ENCODE results near the gene USP43. TPM values are rescaled to one million over a fixed set of nuclear protein-coding genes. Genes with fewer than 3 reads are reported as not detected.
"Not testable (repeated sequence)": the region's sequence is repeated elsewhere in the genome, so short reads cannot be mapped to it uniquely, and the experiment has no call there.

Gene USP43, protein sequence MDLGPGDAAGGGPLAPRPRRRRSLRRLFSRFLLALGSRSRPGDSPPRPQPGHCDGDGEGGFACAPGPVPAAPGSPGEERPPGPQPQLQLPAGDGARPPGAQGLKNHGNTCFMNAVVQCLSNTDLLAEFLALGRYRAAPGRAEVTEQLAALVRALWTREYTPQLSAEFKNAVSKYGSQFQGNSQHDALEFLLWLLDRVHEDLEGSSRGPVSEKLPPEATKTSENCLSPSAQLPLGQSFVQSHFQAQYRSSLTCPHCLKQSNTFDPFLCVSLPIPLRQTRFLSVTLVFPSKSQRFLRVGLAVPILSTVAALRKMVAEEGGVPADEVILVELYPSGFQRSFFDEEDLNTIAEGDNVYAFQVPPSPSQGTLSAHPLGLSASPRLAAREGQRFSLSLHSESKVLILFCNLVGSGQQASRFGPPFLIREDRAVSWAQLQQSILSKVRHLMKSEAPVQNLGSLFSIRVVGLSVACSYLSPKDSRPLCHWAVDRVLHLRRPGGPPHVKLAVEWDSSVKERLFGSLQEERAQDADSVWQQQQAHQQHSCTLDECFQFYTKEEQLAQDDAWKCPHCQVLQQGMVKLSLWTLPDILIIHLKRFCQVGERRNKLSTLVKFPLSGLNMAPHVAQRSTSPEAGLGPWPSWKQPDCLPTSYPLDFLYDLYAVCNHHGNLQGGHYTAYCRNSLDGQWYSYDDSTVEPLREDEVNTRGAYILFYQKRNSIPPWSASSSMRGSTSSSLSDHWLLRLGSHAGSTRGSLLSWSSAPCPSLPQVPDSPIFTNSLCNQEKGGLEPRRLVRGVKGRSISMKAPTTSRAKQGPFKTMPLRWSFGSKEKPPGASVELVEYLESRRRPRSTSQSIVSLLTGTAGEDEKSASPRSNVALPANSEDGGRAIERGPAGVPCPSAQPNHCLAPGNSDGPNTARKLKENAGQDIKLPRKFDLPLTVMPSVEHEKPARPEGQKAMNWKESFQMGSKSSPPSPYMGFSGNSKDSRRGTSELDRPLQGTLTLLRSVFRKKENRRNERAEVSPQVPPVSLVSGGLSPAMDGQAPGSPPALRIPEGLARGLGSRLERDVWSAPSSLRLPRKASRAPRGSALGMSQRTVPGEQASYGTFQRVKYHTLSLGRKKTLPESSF
- total RNA-seq: 10 to 100 TPM in 2 of 4 donors, 1 to 10 TPM in 2; 4.7 to 13.8 (median 10.1) TPM

DNA sequence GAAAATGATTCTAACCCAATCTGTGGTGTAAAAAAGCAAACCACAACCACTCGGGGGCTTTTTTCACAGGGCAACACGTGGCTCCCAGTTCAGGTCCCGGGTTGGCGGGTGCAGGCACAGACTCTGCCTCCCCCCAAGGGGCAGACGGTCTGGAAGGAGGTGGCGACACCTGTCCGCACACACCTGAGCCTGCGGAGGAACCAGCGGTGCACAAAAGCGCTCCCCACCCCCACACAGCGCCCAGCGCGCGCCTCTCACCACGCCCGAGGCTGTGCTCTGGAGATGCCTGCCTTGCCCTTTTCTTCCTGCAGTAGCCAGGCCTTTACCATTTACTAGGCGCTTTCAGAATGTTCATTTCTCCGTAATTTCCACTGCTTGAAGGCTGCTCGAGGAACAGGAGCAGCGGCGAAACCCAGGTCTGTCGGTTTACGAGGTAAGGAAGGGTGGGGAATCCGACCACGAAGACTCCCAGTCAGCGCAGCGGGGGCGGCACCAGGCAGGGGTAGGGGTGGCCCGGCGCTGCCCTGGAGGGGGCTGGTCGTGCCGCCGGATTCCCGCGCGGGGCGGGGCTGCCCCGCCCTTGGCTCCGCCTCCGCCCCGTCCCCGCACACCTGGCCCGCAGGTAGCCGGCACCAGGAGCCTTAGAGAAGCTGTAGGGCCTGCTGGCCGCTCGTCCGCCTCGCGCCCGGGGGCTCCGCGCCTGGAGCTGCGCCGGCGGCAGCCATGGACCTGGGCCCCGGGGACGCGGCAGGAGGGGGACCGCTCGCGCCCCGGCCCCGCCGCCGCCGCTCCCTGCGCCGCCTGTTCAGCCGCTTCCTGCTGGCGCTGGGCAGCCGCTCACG is at the start of gene USP43:
Gene USP43, plus strand, starts transcription at position 608 of the 842 bp plus-strand sequence. Its CDS starts 116 bp downstream, at position 724.
- H3K4me3 ChIP-seq: peak within 1 kb of the TSS; percentile 63 to 81 (median 78)
- intact Hi-C loops (cut with DNase I): no loop called here
- no peaks in the 10 kb centered on the region for H3K36me3 ChIP-seq
- TF ChIP-seq POLR2A (IDR thresholded peaks at IDR 0.05): peak in 3 of 4 donors; percentile 24 to 45 (median 38)
- TF ChIP-seq, protein P1, sequence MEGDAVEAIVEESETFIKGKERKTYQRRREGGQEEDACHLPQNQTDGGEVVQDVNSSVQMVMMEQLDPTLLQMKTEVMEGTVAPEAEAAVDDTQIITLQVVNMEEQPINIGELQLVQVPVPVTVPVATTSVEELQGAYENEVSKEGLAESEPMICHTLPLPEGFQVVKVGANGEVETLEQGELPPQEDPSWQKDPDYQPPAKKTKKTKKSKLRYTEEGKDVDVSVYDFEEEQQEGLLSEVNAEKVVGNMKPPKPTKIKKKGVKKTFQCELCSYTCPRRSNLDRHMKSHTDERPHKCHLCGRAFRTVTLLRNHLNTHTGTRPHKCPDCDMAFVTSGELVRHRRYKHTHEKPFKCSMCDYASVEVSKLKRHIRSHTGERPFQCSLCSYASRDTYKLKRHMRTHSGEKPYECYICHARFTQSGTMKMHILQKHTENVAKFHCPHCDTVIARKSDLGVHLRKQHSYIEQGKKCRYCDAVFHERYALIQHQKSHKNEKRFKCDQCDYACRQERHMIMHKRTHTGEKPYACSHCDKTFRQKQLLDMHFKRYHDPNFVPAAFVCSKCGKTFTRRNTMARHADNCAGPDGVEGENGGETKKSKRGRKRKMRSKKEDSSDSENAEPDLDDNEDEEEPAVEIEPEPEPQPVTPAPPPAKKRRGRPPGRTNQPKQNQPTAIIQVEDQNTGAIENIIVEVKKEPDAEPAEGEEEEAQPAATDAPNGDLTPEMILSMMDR (IDR thresholded peaks at IDR 0.05): no peak
- WGBS, 2 donors: 0 to 1% methylated on average over 3 to 14 of the region's 72 CpGs
- H3K4me1 ChIP-seq: peaks cover 0 to 38% (median 8%) of the 10 kb centered on the region in 3 donors
- peaks cover 0 to 4% (median 0%) of the 10 kb centered on the region in 3 donors for H3K9me3 ChIP-seq
- H3K27ac ChIP-seq: peak within 1 kb of the TSS; percentile 86 to 98 (median 91)
- H3K27me3 ChIP-seq: peaks cover 0 to 54% (median 0%) of the 10 kb centered on the region in 4 donors
- DNase-seq: no peak

DNA sequence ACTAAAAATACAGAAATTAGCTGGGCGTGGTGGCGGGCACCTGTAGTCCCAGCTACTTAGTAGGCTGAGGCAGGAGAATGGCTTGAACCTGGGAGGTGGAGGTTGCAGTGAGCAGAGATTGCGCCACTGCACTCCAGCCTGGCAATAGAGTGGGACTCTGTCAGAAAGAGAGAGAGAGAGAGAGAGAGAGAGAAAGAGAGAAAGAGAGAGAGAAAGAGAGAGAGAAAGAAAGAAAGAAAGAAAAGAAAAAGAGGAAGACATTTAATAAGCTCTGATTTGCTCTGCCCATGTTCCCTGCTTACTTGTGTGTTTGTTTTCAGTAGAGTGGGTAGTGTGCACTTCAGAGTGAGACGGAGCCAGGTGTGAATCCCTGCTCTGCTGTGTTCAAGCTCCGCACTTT is 47.7 kb upstream of the USP43 start:
- intact Hi-C loops (cut with DNase I); H3K27me3 ChIP-seq; H3K36me3 ChIP-seq; H3K27ac ChIP-seq; H3K4me1 ChIP-seq; H3K4me3 ChIP-seq; DNase-seq; H3K9me3 ChIP-seq: not testable (repeated sequence)
- WGBS, 2 donors: 91 to 93% methylated on average over 5 of the region's 5 CpGs

DNA sequence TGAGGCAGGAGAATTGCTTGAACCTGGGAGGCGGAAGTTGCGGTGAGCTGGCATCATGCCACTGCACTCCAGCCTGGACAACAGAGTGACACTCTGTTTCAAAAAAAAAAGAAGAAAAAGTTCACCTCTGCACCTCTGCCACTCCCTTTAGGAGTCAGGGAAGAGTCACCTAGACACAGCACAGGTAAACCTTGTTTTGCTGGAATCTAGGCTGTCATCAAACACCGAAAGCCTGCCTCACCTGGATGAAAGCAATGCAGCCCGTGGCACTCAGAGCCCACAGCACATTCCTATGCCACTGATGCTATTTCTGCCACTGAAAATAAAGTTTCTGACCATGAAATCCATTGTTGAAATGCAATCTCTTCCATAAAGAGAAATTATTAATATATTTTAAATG is 46.7 kb upstream of the USP43 start:
- Histone ChIP-seq H3K4me1 (no peaks in the 10 kb centered on the region), H3K36me3 (no peaks in the 10 kb centered on the region), H3K4me3 (no peak overlapping the region), H3K27me3 (no peaks in the 10 kb centered on the region), H3K9me3 (no peaks in the 10 kb centered on the region), H3K27ac (no peak overlapping the region)
- 65 to 77% methylated on average over 4 of the region's 4 CpGs for WGBS, 2 donors
- DNase-seq: no peak
- intact Hi-C loops (cut with DNase I): no loop called here
- TF ChIP-seq, protein P1 (IDR thresholded peaks at IDR 0.05): no peak
- no peak for TF ChIP-seq POLR2A (IDR thresholded peaks at IDR 0.05)

DNA sequence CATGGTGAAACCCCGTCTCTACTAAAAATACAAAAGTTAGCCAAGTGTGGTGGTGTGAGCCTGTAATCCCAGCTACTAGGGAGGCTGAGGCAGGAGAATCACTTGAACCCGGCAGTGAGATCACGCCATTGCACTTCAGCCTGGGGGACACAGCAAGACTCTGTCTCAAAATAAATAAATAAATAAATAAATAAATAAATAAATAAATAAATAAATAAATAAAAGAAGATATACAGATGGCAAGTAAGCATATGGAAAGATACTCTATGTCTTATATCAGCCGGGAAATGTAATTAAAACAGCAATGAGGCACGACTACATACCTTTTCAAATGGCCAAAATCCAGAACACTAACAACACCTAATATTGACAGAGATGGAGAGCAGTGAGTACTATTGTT is 40.7 kb upstream of the USP43 start:
- H3K27me3 ChIP-seq; H3K4me1 ChIP-seq; H3K9me3 ChIP-seq; DNase-seq; intact Hi-C loops (cut with DNase I); H3K36me3 ChIP-seq; H3K27ac ChIP-seq; H3K4me3 ChIP-seq: not testable (repeated sequence)
- WGBS, 2 donors: 84 to 88% methylated on average over 5 of the region's 5 CpGs

DNA sequence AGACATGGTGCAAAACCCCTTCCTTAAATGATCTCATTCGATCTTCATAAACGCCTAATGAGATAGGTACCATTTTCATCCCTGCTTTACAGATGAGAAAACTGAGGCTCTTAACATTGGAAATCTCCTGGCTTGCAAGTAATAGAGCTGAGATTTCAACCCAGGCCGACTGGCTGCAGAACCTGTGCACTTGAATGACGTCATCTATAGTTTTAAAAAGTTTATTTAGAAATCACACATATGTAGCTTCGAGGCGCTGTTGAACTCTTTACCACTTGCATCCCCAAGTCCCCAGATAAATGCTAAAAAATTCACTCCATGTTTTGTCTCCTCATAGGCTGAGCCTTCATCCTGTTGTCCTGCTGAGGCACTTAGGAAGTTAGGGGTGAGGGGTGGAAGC is 38.9 kb upstream of the USP43 start:
- Histone ChIP-seq H3K4me1 (no peaks in the 10 kb centered on the region), H3K27ac (no peak overlapping the region), H3K36me3 (no peaks in the 10 kb centered on the region), H3K4me3 (no peak overlapping the region), H3K9me3 (no peaks in the 10 kb centered on the region), H3K27me3 (no peaks in the 10 kb centered on the region)
- no peak for DNase-seq
- TF ChIP-seq POLR2A (IDR thresholded peaks at IDR 0.05): no peak
- TF ChIP-seq, protein P1 (IDR thresholded peaks at IDR 0.05): no peak
- intact Hi-C loops (cut with DNase I): no loop called here
- WGBS, 2 donors: 80 to 90% methylated on average over 6 of the region's 6 CpGs

DNA sequence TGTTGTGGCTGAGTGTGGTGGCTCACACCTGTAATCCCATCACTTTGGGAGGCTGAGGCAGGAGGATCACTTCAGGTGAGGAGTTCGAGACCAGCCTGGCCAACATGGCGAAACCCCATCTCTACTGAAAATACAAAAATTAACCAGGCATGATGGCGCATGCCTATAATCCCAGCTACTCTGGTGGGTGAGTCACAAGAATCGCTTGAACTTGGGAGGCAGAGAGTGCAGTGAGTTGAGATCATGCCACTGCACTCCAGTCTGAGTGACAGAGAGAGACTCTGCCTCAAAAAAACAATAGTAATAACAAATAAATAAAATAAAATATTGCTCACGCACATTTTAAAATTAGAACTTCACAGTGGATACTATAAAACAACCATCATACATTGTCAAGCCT is 38.3 kb upstream of the USP43 start:
- H3K9me3 ChIP-seq; H3K27ac ChIP-seq; DNase-seq; H3K36me3 ChIP-seq; H3K4me1 ChIP-seq; H3K4me3 ChIP-seq; H3K27me3 ChIP-seq; intact Hi-C loops (cut with DNase I): not testable (repeated sequence)
- WGBS, 2 donors: 56 to 59% methylated on average over 5 of the region's 5 CpGs
